ENCODE measurements around the gene SYT7. TPM values are rescaled to one million over a fixed set of nuclear protein-coding genes. Genes with fewer than 3 reads are reported as not detected.

The SYT7 gene
- total and polyA plus RNA-seq, 2 donors (not counting 1 experiment from before 2014, with no cell fraction given), result not detected

DNA sequence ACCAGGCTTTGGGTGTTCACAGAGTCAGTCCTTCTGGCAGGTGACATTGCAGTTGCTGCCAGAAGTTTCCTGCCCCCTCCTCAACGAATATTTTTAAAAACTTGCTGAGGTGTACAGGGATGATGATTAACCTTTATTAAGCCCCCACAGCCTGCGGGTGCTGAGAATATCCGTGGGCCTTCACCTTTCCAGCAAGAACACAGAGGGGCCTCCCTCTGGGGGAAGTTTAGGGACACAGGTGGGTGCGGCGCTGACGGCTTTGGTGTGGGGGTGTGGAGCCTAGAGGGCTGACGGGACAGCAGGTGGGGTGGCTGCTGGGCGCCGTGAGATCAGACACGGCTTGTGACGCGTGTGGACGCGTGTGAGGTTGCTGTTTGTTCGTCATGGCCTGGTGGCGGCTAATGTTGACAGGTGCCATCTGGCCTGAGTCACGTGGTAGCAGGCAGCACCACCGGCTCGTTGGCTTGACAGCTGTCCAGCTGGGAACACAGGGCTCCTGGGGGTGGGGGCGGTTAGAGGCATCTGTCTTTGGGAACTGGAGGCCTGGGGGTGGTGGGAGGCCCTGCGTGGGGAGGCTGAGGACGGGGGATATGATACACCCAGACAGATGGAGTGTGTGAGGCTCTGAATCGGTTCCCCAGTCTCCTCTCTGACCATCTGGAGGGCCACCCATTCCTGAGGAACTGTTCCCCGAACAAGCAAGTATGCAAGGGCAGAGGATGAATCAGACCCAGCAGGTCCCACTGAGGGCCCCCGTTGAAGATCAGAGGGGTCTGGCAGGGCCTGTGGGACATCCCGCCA lies 84.9 kb downstream of the SYT7 start:
- Histone ChIP-seq H3K9me3 (ENCODE audit: control extremely low read depth in 1 of 3, control insufficient read depth in 2 of 3, insufficient read depth in 1 of 3, low read length in 2 of 3) (peaks cover 0 to 4% (median 0%) of the 10 kb centered on the region in 3 donors), H3K4me2 (replicated peaks; ENCODE audit: low read depth, low read length, poor library complexity, severe bottlenecking) (no peak overlapping the region), H4K20me1 (ENCODE audit: control insufficient read depth, insufficient read depth, low read length, poor library complexity, severe bottlenecking) (no peaks in the 10 kb centered on the region), H3K36me3 (replicated peaks in 1 of 2; ENCODE audit: control extremely low read depth in 1 of 2, control insufficient read depth in 1 of 2, extremely low read depth in 1 of 2, insufficient read depth in 2 of 2, low read length in 1 of 2) (no peaks in the 10 kb centered on the region), H3K79me2 (ENCODE audit: control insufficient read depth, insufficient read depth, low read length) (no peaks in the 10 kb centered on the region), H3K4me3 (ENCODE audit: control extremely low read depth in 1 of 5, extremely low read depth in 1 of 5, insufficient read depth in 1 of 5, low read depth in 2 of 5, low read length in 4 of 5) (no peak overlapping the region), H3K27ac (ENCODE audit: low read length in 2 of 2) (no peak overlapping the region), H2AFZ (ENCODE audit: insufficient read depth, low read depth, low read length, poor library complexity, severe bottlenecking) (no peak overlapping the region), H3K4me1 (ENCODE audit: control insufficient read depth in 2 of 2, insufficient read depth in 2 of 2, low read length in 2 of 2) (no peaks in the 10 kb centered on the region), H3K9ac (ENCODE audit: low read length) (no peak overlapping the region), H3K27me3 (replicated peaks in 1 of 4; ENCODE audit: control extremely low read depth in 1 of 4, control insufficient read depth in 3 of 4, insufficient read depth in 4 of 4, low read length in 3 of 4) (no peaks in the 10 kb centered on the region)
- ChIA-PET CTCF (no interaction called here), POLR2A (no interaction called here)
- Mint-ChIP-seq H3K4me3 (no peak overlapping the region), H3K9me3 (ENCODE audit: insufficient read depth) (no peaks in the 10 kb centered on the region), H3K27me3 (peaks cover 4% of the 10 kb centered on the region), H3K4me1 (no peaks in the 10 kb centered on the region), H3K27ac (no peak overlapping the region)
- DNase-seq, result no peak
- intact Hi-C loops (cut with micrococcal nuclease), result no loop called here
- no peak for TF ChIP-seq EZH2 (IDR thresholded peaks at IDR 0.05; ENCODE audit: borderline replicate concordance, insufficient read depth, low read depth, low read length, poor library complexity, severe bottlenecking)
- TF ChIP-seq, protein P1, sequence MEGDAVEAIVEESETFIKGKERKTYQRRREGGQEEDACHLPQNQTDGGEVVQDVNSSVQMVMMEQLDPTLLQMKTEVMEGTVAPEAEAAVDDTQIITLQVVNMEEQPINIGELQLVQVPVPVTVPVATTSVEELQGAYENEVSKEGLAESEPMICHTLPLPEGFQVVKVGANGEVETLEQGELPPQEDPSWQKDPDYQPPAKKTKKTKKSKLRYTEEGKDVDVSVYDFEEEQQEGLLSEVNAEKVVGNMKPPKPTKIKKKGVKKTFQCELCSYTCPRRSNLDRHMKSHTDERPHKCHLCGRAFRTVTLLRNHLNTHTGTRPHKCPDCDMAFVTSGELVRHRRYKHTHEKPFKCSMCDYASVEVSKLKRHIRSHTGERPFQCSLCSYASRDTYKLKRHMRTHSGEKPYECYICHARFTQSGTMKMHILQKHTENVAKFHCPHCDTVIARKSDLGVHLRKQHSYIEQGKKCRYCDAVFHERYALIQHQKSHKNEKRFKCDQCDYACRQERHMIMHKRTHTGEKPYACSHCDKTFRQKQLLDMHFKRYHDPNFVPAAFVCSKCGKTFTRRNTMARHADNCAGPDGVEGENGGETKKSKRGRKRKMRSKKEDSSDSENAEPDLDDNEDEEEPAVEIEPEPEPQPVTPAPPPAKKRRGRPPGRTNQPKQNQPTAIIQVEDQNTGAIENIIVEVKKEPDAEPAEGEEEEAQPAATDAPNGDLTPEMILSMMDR (IDR thresholded peaks at IDR 0.05), result no peak
- 86% methylated on average over 22 of the region's 26 CpGs for WGBS (ENCODE audit: insufficient coverage)
- no peak for ATAC-seq (ENCODE audit: low read depth)

DNA sequence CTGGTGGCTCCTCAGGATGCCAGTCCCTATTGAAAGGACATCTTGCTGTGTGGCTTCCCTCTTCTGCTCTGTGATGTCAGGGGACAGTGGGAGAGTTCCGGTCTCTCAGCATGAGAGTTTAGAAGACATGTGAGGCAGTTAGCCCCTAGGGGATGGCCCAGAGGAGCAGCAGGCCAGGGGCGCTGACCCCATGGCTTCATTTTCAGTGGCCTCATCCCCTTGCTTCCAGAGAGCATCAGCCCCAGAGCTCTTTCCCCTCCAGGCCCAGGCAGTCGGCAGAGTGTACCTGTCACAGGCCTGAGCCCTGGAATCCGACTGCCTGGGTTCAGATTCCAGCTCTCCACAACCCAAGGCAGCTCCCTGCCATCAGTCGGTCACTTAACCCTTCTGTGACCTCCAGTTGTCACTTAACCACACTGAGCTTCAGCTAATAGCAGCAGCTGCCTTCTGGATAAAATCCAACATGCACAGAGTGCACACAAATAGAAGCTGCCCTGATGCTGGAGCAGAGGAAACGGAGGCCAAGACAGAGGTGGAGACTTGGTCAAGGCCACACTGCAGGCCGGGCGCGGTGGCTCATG lies 86.4 kb downstream of the SYT7 start:
- H4K20me1 ChIP-seq (ENCODE audit: control insufficient read depth, insufficient read depth, low read length, poor library complexity, severe bottlenecking), result no peaks in the 10 kb centered on the region
- H3K27me3 ChIP-seq (replicated peaks in 1 of 4; ENCODE audit: control extremely low read depth in 1 of 4, control insufficient read depth in 3 of 4, insufficient read depth in 4 of 4, low read length in 3 of 4), result no peaks in the 10 kb centered on the region
- no peaks in the 10 kb centered on the region for H3K9me3 Mint-ChIP-seq (ENCODE audit: insufficient read depth)
- H3K27me3 Mint-ChIP-seq, result peaks cover 7% of the 10 kb centered on the region
- no peak overlapping the region for H3K27ac ChIP-seq (ENCODE audit: low read length in 2 of 2)
- intact Hi-C loops (cut with micrococcal nuclease), result no loop called here
- H3K79me2 ChIP-seq (ENCODE audit: control insufficient read depth, insufficient read depth, low read length), result no peaks in the 10 kb centered on the region
- TF ChIP-seq EZH2 (IDR thresholded peaks at IDR 0.05; ENCODE audit: borderline replicate concordance, insufficient read depth, low read depth, low read length, poor library complexity, severe bottlenecking), result no peak
- TF ChIP-seq, protein P1 (IDR thresholded peaks at IDR 0.05), result no peak
- no peaks in the 10 kb centered on the region for H3K4me1 Mint-ChIP-seq
- no peak overlapping the region for H3K9ac ChIP-seq (ENCODE audit: low read length)
- H3K27ac Mint-ChIP-seq, result no peak overlapping the region
- H3K9me3 ChIP-seq (ENCODE audit: control extremely low read depth in 1 of 3, control insufficient read depth in 2 of 3, insufficient read depth in 1 of 3, low read length in 2 of 3), result peaks cover 0 to 7% (median 0%) of the 10 kb centered on the region in 3 donors
- CTCF ChIA-PET, result no interaction called here
- no peaks in the 10 kb centered on the region for H3K4me1 ChIP-seq (ENCODE audit: control insufficient read depth in 2 of 2, insufficient read depth in 2 of 2, low read length in 2 of 2)
- DNase-seq (no peak), ATAC-seq (ENCODE audit: low read depth) (no peak)
- POLR2A ChIA-PET, result no interaction called here
- H3K4me2 ChIP-seq (replicated peaks; ENCODE audit: low read depth, low read length, poor library complexity, severe bottlenecking), result no peak overlapping the region
- no peak overlapping the region for H3K4me3 ChIP-seq (ENCODE audit: control extremely low read depth in 1 of 5, extremely low read depth in 1 of 5, insufficient read depth in 1 of 5, low read depth in 2 of 5, low read length in 4 of 5)
- WGBS (ENCODE audit: insufficient coverage), result 86% methylated on average over 6 of the region's 9 CpGs
- H3K36me3 ChIP-seq (replicated peaks in 1 of 2; ENCODE audit: control extremely low read depth in 1 of 2, control insufficient read depth in 1 of 2, extremely low read depth in 1 of 2, insufficient read depth in 2 of 2, low read length in 1 of 2), result no peaks in the 10 kb centered on the region
- no peak overlapping the region for H2AFZ ChIP-seq (ENCODE audit: insufficient read depth, low read depth, low read length, poor library complexity, severe bottlenecking)
- no peak overlapping the region for H3K4me3 Mint-ChIP-seq
